Peyer's patch (tissue), 4 donors: ENCODE measurements around the gene LACRT. TPM values are rescaled to one million over a fixed set of nuclear protein-coding genes. Genes with fewer than 3 reads are reported as not detected.

Source experiments
- DNase-seq, 3 donors: peaks; one replicate each; pipeline ENCODE4 v3.0.0-alpha.2; 2017 to 2019
- H3K27ac ChIP-seq, 4 donors: fragments of 200-600 bp; sonication (generic); one replicate each; pipeline ENCODE4 v1.5.1; 2016 to 2019
- H3K27me3 ChIP-seq, 2 donors: fragments of 200-600 bp; sonication (generic); one replicate each; pipeline ENCODE4 v1.5.1; 2019
- H3K36me3 ChIP-seq, 3 donors: fragments of 200-600 bp; sonication (generic); one replicate each; pipeline ENCODE4 v1.5.1; 2016 to 2019
- H3K4me1 ChIP-seq, 4 donors: fragments of 200-600 bp; sonication (generic); one replicate each; pipeline ENCODE4 v1.5.1; 2016 to 2019
- H3K4me3 ChIP-seq, 4 donors: fragments of 200-600 bp; sonication (generic); 1 replicate in 3 of 4; 2 replicates in 1 of 4; pipeline ENCODE4 v1.5.1; 2016 to 2019; ENCODE audit warnings: mild to moderate bottlenecking in 1 of 4
- H3K9me3 ChIP-seq, 4 donors: fragments of 200-600 bp; sonication (generic); one replicate each; pipeline ENCODE4 v1.5.1; 2016 to 2019; ENCODE audit warnings: mild to moderate bottlenecking in 1 of 4
- CTCF ChIP-seq, 6 experiments: fragments of 450-650 bp in 4 of 6; fragments of 200-600 bp in 2 of 6; sonication (generic) in 1 of 6; IDR thresholded peaks; one replicate each; pipeline ENCODE4 v1.5.1; 2017 to 2019; ENCODE audit warnings: antibody characterized with exemption in 6 of 6, mild to moderate bottlenecking in 3 of 6, moderate library complexity in 1 of 6
- POLR2A ChIP-seq, 2 donors: fragments of 450-650 bp; IDR thresholded peaks; one replicate each; pipeline ENCODE4 v1.5.1; 2017; ENCODE audit warnings: antibody characterized with exemption in 2 of 2, mild to moderate bottlenecking in 2 of 2, moderate library complexity in 2 of 2
- total RNA-seq, 4 donors: library from RNA; depleted of rRNA; stranded (reverse); fragments of >200 nt; gene quantifications; one replicate each; pipeline ENCODE4 v1.1.0, GENCODE V29; 2016

LACRT gene
- total RNA-seq, 4 donors from 2014 or later, result not detected

GRCh38 chr12:54586620-54587019 is 48.1 kb downstream of the LACRT start:
- TF ChIP-seq CTCF (IDR thresholded peaks at IDR 0.05), result no peak
- TF ChIP-seq POLR2A (IDR thresholded peaks at IDR 0.05), result no peak
- Histone ChIP-seq H3K4me3 (no peak overlapping the region), H3K9me3 (no peaks in the 10 kb centered on the region), H3K27me3 (no peaks in the 10 kb centered on the region), H3K4me1 (peaks cover 0 to 11% (median 0%) of the 10 kb centered on the region in 4 donors), H3K36me3 (no peaks in the 10 kb centered on the region), H3K27ac (no peak overlapping the region)
- no peak for DNase-seq

GRCh38 chr12:54585243-54585642 is 49.5 kb downstream of the LACRT start:
- Histone ChIP-seq H3K9me3 (no peaks in the 10 kb centered on the region), H3K27me3 (no peaks in the 10 kb centered on the region), H3K36me3 (no peaks in the 10 kb centered on the region), H3K4me3 (no peak overlapping the region), H3K4me1 (peaks cover 0 to 11% (median 0%) of the 10 kb centered on the region in 4 donors), H3K27ac (no peak overlapping the region)
- no peak for TF ChIP-seq CTCF (IDR thresholded peaks at IDR 0.05)
- TF ChIP-seq POLR2A (IDR thresholded peaks at IDR 0.05), result no peak
- DNase-seq, result no peak

GRCh38 chr12:54584128-54584527 is 50.6 kb downstream of the LACRT start:
- H3K36me3 ChIP-seq, result no peaks in the 10 kb centered on the region
- no peak for TF ChIP-seq POLR2A (IDR thresholded peaks at IDR 0.05)
- TF ChIP-seq CTCF (IDR thresholded peaks at IDR 0.05), result no peak
- no peak overlapping the region for H3K27ac ChIP-seq
- H3K27me3 ChIP-seq, result no peaks in the 10 kb centered on the region
- H3K4me3 ChIP-seq, result no peak overlapping the region
- H3K9me3 ChIP-seq, result no peaks in the 10 kb centered on the region
- H3K4me1 ChIP-seq, result peaks cover 0 to 11% (median 0%) of the 10 kb centered on the region in 4 donors
- no peak for DNase-seq

- Histone ChIP-seq H3K27ac (no peak overlapping the region), H3K36me3 (no peaks in the 10 kb centered on the region), H3K27me3 (no peaks in the 10 kb centered on the region), H3K9me3 (no peaks in the 10 kb centered on the region), H3K4me1 (peaks cover 0 to 11% (median 0%) of the 10 kb centered on the region in 4 donors), H3K4me3 (no peak overlapping the region)
- DNase-seq, result no peak
- TF ChIP-seq POLR2A (IDR thresholded peaks at IDR 0.05) (no peak), CTCF (IDR thresholded peaks at IDR 0.05) (no peak)
Observed at GRCh38 chr12:54583726-54584125, 51.0 kb downstream of the LACRT start.

- H3K9me3 ChIP-seq, result no peaks in the 10 kb centered on the region
- H3K27ac ChIP-seq, result no peak overlapping the region
- H3K4me1 ChIP-seq, result no peaks in the 10 kb centered on the region
- no peaks in the 10 kb centered on the region for H3K27me3 ChIP-seq
- DNase-seq, result no peak
- no peaks in the 10 kb centered on the region for H3K36me3 ChIP-seq
- no peak overlapping the region for H3K4me3 ChIP-seq
- no peak for TF ChIP-seq POLR2A (IDR thresholded peaks at IDR 0.05)
- no peak for TF ChIP-seq CTCF (IDR thresholded peaks at IDR 0.05)
Observed at GRCh38 chr12:54581412-54581811, 53.3 kb downstream of the LACRT start.

Other genes starting within 250 kb of the LACRT start
- 10 to 100 TPM; 21.0 to 78.4 (median 44.5) TPM for gene ITGA5, start 215.6 kb downstream of the LACRT start, total RNA-seq
- 1 to 10 TPM in 1 of 4 donors, not detected in 3; 1.8 TPM for gene GTSF1, start 161.3 kb downstream of the LACRT start, total RNA-seq
- gene NCKAP1L, start 137.1 kb downstream of the LACRT start, total RNA-seq, result 10 to 100 TPM in 2 of 4 donors, 1 to 10 TPM in 2; 7.4 to 33.8 (median 10.4) TPM
- gene PDE1B, start 85.3 kb downstream of the LACRT start, total RNA-seq, result 1 to 10 TPM in 3 of 4 donors, under 1 TPM in 1; 0.88 to 9.1 (median 2.9) TPM
- 1 to 10 TPM; 1.1 to 4.1 (median 1.8) TPM for gene PPP1R1A, start 46.2 kb downstream of the LACRT start, total RNA-seq
- gene DCD, start 13.5 kb upstream of the LACRT start, total RNA-seq, result not detected
- gene MUCL1, start 219.6 kb upstream of the LACRT start, total RNA-seq, result not detected